RCC 7860 (cell line): ENCODE measurements around the gene SDHA.
"Not testable (repeated sequence)": the region's sequence is repeated elsewhere in the genome, so short reads cannot be mapped to it uniquely, and the experiment has no call there.

Experiments used
- DNase-seq: peaks from one replicate; pipeline ENCODE4 v3.0.0-alpha.2; 2015; ENCODE audit warnings: low spot score
- FAIRE-seq: peaks from 2 replicates; lab custom pipeline; 2012; peaks lifted over from hg19 to GRCh38; lab: Jason Lieb, UNC

The SDHA gene

GRCh38 chr5:296207-296606 is 78.1 kb downstream of the SDHA start:
- not testable (repeated sequence) for FAIRE-seq, DNase-seq

- DNase-seq (peak; percentile 58), FAIRE-seq (peak; percentile 86)
These were observed 78.8 kb downstream of the SDHA start for GRCh38 chr5:296954-297353.

GRCh38 chr5:297448-297847 is 79.3 kb downstream of the SDHA start:
- not testable (repeated sequence) for FAIRE-seq, DNase-seq

GRCh38 chr5:297991-298736 is 80.0 kb downstream of the SDHA start:
- not testable (repeated sequence) for DNase-seq, FAIRE-seq

- no peak for DNase-seq
- no peak for FAIRE-seq
These were observed 80.6 kb downstream of the SDHA start for GRCh38 chr5:298737-299125.

GRCh38 chr5:299921-300320 is 81.8 kb downstream of the SDHA start:
- FAIRE-seq, DNase-seq: not testable (repeated sequence)

GRCh38 chr5:300691-301435 is 82.7 kb downstream of the SDHA start:
- DNase-seq, FAIRE-seq: not testable (repeated sequence)

GRCh38 chr5:302416-302815 is 84.3 kb downstream of the SDHA start:
- not testable (repeated sequence) for DNase-seq, FAIRE-seq

- FAIRE-seq (no peak), DNase-seq (no peak)
These were observed 84.8 kb downstream of the SDHA start for GRCh38 chr5:302966-303365.

GRCh38 chr5:303741-304140 is 85.6 kb downstream of the SDHA start:
- not testable (repeated sequence) for FAIRE-seq, DNase-seq

- DNase-seq = no peak
- FAIRE-seq = no peak
These were observed 86.9 kb downstream of the SDHA start for GRCh38 chr5:305050-305449.

- DNase-seq = no peak
- FAIRE-seq = no peak
These were observed 87.3 kb downstream of the SDHA start for GRCh38 chr5:305459-305858.

- no peak for DNase-seq
- FAIRE-seq = no peak
These were observed 88.1 kb downstream of the SDHA start for GRCh38 chr5:306011-306805.
